ENCODE measurements around the gene EML1.

- TF ChIP-seq POLR2A (IDR thresholded peaks at IDR 0.05; ENCODE audit: extremely low read depth, insufficient read length), result no peak
- TF ChIP-seq, protein P1, sequence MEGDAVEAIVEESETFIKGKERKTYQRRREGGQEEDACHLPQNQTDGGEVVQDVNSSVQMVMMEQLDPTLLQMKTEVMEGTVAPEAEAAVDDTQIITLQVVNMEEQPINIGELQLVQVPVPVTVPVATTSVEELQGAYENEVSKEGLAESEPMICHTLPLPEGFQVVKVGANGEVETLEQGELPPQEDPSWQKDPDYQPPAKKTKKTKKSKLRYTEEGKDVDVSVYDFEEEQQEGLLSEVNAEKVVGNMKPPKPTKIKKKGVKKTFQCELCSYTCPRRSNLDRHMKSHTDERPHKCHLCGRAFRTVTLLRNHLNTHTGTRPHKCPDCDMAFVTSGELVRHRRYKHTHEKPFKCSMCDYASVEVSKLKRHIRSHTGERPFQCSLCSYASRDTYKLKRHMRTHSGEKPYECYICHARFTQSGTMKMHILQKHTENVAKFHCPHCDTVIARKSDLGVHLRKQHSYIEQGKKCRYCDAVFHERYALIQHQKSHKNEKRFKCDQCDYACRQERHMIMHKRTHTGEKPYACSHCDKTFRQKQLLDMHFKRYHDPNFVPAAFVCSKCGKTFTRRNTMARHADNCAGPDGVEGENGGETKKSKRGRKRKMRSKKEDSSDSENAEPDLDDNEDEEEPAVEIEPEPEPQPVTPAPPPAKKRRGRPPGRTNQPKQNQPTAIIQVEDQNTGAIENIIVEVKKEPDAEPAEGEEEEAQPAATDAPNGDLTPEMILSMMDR (IDR thresholded peaks at IDR 0.05; ENCODE audit: low read depth, low read length), result no peak
- no peak for TF ChIP-seq MAX (IDR thresholded peaks at IDR 0.05; ENCODE audit: low read depth, low read length)
- no peak for TF ChIP-seq MYC (IDR thresholded peaks at IDR 0.05; ENCODE audit: low read depth, low read length)
Measured at GRCh38 chr14:99744199-99744872, 48.9 kb upstream of the EML1 start.

Data from NB4 (cell line).